K562 (cell line): ENCODE measurements around the gene RGL4.

Experiments used
- C11orf30 ChIP-seq: fragments of 450-650 bp; IDR thresholded peaks from 2 replicates; pipeline ENCODE4 v1.6.1; 2016; ENCODE audit warnings: low read depth, mild to moderate bottlenecking
- CC2D1A ChIP-seq: fragments of 450-650 bp; IDR thresholded peaks from 2 replicates; pipeline ENCODE4 v1.6.1; 2017; ENCODE audit warnings: mild to moderate bottlenecking
- E2F5 ChIP-seq: sonication (generic); formaldehyde crosslinking; IDR thresholded peaks from 2 replicates; pipeline ENCODE4 v1.8.0; 2022; ENCODE audit warnings: mild to moderate bottlenecking, missing genetic modification reagents
- EGR1 ChIP-seq: fragments of 450-650 bp; conservative IDR thresholded peaks from 2 replicates; pipeline ENCODE4 v1.6.1; 2017; ENCODE audit warnings: mild to moderate bottlenecking
- EHMT2 ChIP-seq: fragments of 450-650 bp; IDR thresholded peaks from 2 replicates; pipeline ENCODE4 v1.6.1; 2018; ENCODE audit warnings: antibody characterized with exemption
- IRF2 ChIP-seq: sonication (generic); formaldehyde crosslinking; IDR thresholded peaks from 2 replicates; pipeline ENCODE4 v1.8.1; 2022; ENCODE audit warnings: mild to moderate bottlenecking, missing genetic modification reagents
- POLR2A ChIP-seq: fragments of 450-650 bp; conservative IDR thresholded peaks from 2 replicates; pipeline ENCODE4 v1.6.1; 2016
- POLR2AphosphoS5 ChIP-seq: IDR thresholded peaks from 2 replicates; pipeline ENCODE4 v1.6.1; 2011; ENCODE audit warnings: mild to moderate bottlenecking, low read depth, low read length, moderate library complexity; ENCODE audit not compliant: control insufficient read depth, insufficient read depth
- SMC3 ChIP-seq: conservative IDR thresholded peaks from 2 replicates; pipeline ENCODE4 v1.6.1; 2011; ENCODE audit warnings: low read depth, low read length, improper control_type of control experiment; ENCODE audit not compliant: insufficient read depth
- THRA ChIP-seq: fragments of 450-650 bp; IDR thresholded peaks from 2 replicates; pipeline ENCODE4 v1.6.1; 2017; ENCODE audit warnings: mild to moderate bottlenecking, moderate library complexity
- ZNF24 ChIP-seq: fragments of 450-650 bp; IDR thresholded peaks from 2 replicates; pipeline ENCODE4 v1.6.1; 2016
- TF ChIP-seq, protein P1 (sequence below): fragments of 250-450 bp; sonication (Bioruptor Pico); IDR thresholded peaks from 2 replicates; pipeline ENCODE4 v1.4.0; 2020

DNA sequence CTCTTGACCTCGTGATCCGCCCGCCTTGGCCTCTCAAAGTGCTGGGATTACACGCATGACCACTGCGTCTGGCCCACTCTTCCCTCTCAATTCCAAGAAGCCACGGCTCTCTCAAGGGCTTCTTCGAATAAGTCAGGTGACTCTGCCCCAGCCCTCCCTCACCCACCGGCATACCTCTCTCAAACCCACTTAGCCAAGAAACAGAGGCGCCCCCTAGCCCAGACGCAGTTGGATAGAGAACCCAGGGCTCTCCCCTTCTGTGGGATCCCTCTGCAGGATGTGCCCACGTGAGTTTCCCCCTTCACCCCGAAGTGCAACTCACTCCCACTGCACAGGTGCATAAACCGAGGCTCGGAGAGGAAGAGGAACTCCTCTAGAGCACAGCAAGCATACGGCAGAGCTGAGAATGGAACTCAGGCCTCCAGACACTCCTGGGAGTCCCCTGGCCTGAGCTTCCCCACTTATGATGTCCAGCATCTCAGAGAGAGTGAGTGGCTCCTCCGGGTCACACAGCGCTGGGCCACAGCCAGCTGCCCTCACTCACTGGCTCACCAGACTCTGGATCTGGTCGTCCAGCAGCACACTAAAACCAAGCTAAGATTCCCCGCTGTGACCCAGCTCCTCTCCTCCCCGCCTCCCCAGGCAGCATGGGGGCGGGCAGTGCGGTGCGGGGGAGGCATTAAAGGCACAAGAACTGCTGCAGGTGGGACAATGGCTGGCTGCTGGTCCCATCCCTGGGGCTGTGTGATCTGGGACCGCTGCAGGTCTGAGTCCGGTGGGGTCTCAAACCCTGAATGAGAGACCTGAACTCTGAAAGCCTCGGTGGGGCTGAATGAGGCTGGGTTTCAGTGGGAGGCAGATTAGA lies 16.8 kb upstream of the RGL4 start:
- peak; percentile 58 for TF ChIP-seq EGR1
- no peak for TF ChIP-seq E2F5 (CRISPR knock-in tag)
- TF ChIP-seq IRF2 = no peak
- TF ChIP-seq POLR2A = no peak
- no peak for TF ChIP-seq THRA
- no peak for TF ChIP-seq ZNF24
- no peak for TF ChIP-seq POLR2AphosphoS5
- TF ChIP-seq CC2D1A = no peak
- TF ChIP-seq, protein P1, sequence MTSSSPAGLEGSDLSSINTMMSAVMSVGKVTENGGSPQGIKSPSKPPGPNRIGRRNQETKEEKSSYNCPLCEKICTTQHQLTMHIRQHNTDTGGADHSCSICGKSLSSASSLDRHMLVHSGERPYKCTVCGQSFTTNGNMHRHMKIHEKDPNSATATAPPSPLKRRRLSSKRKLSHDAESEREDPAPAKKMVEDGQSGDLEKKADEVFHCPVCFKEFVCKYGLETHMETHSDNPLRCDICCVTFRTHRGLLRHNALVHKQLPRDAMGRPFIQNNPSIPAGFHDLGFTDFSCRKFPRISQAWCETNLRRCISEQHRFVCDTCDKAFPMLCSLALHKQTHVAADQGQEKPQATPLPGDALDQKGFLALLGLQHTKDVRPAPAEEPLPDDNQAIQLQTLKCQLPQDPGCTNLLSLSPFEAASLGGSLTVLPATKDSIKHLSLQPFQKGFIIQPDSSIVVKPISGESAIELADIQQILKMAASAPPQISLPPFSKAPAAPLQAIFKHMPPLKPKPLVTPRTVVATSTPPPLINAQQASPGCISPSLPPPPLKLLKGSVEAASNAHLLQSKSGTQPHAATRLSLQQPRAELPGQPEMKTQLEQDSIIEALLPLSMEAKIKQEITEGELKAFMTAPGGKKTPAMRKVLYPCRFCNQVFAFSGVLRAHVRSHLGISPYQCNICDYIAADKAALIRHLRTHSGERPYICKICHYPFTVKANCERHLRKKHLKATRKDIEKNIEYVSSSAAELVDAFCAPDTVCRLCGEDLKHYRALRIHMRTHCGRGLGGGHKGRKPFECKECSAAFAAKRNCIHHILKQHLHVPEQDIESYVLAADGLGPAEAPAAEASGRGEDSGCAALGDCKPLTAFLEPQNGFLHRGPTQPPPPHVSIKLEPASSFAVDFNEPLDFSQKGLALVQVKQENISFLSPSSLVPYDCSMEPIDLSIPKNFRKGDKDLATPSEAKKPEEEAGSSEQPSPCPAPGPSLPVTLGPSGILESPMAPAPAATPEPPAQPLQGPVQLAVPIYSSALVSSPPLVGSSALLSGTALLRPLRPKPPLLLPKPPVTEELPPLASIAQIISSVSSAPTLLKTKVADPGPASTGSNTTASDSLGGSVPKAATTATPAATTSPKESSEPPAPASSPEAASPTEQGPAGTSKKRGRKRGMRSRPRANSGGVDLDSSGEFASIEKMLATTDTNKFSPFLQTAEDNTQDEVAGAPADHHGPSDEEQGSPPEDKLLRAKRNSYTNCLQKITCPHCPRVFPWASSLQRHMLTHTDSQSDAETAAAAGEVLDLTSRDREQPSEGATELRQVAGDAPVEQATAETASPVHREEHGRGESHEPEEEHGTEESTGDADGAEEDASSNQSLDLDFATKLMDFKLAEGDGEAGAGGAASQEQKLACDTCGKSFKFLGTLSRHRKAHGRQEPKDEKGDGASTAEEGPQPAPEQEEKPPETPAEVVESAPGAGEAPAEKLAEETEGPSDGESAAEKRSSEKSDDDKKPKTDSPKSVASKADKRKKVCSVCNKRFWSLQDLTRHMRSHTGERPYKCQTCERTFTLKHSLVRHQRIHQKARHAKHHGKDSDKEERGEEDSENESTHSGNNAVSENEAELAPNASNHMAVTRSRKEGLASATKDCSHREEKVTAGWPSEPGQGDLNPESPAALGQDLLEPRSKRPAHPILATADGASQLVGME (CRISPR knock-in tag) = no peak
- TF ChIP-seq C11orf30 = no peak
- no peak for TF ChIP-seq SMC3
- TF ChIP-seq EHMT2 = no peak
